HL-60/S4 treated with retinoic acid at 250 ng/mL for 4 days and 3 days (cell line): Measurements from ENCODE around the gene HAUS3.
"Not testable (repeated sequence)": the region's sequence is repeated elsewhere in the genome, so short reads cannot be mapped to it uniquely, and the experiment has no call there.

Experiments used
- in situ Hi-C: fragments of 300-500 bp; cut with MboI; formaldehyde crosslinking; loops from 2 replicates; pipeline ENCODE4 v1.7.0; 2022; ENCODE audit warnings: low sequenced_read_pairs

HAUS3 gene

GRCh38 chr4:2275546-2276251 lies 33.8 kb upstream of the HAUS3 start:
- in situ Hi-C loops: no loop called here

- in situ Hi-C loops: not testable (repeated sequence)
Observed at GRCh38 chr4:2275044-2275397, 33.1 kb upstream of the HAUS3 start.

GRCh38 chr4:2274320-2275043 lies 32.6 kb upstream of the HAUS3 start:
- in situ Hi-C loops: no loop called here

- in situ Hi-C loops: no loop called here
Observed at GRCh38 chr4:2273657-2274319, 31.9 kb upstream of the HAUS3 start.

- in situ Hi-C loops: no loop called here
Observed at GRCh38 chr4:2273221-2273620, 31.3 kb upstream of the HAUS3 start.

- in situ Hi-C loops: no loop called here
Observed at GRCh38 chr4:2272828-2273120, 30.9 kb upstream of the HAUS3 start.

- in situ Hi-C loops: no loop called here
Observed at GRCh38 chr4:2272026-2272827, 30.3 kb upstream of the HAUS3 start.

GRCh38 chr4:2271279-2272025 lies 29.5 kb upstream of the HAUS3 start:
- in situ Hi-C loops: no loop called here

- in situ Hi-C loops: no loop called here
Observed at GRCh38 chr4:2270341-2271165, 28.6 kb upstream of the HAUS3 start.

- in situ Hi-C loops: no loop called here
Observed at GRCh38 chr4:2269618-2270163, 27.8 kb upstream of the HAUS3 start.

- in situ Hi-C loops: no loop called here
Observed at GRCh38 chr4:2269206-2269531, 27.2 kb upstream of the HAUS3 start.

- in situ Hi-C loops: no loop called here
Observed at GRCh38 chr4:2268357-2269205, 26.7 kb upstream of the HAUS3 start.

- in situ Hi-C loops: no loop called here
Observed at GRCh38 chr4:2267841-2268240, 25.9 kb upstream of the HAUS3 start.

- in situ Hi-C loops: no loop called here
Observed at GRCh38 chr4:2267320-2267811, 25.4 kb upstream of the HAUS3 start.

GRCh38 chr4:2266821-2267220 lies 24.9 kb upstream of the HAUS3 start:
- in situ Hi-C loops: no loop called here

GRCh38 chr4:2266181-2266580 lies 24.3 kb upstream of the HAUS3 start:
- in situ Hi-C loops: no loop called here

GRCh38 chr4:2265113-2266110 lies 23.5 kb upstream of the HAUS3 start:
- in situ Hi-C loops: no loop called here
